COLO668 (cell line): Measurements from ENCODE around the gene GRM7.

Experiments used
- DNase-seq: peaks from one replicate; lab custom pipeline; 2025; ENCODE audit not compliant: unreplicated experiment; lab: John Stamatoyannopoulos, UW

GRM7 gene

GRCh38 chr3:7469866-7470265 lies 609.0 kb downstream of the GRM7 start:
- DNase-seq = no peak

- no peak for DNase-seq
Measured at GRCh38 chr3:7484636-7485035, 623.7 kb downstream of the GRM7 start.

- DNase-seq = no peak
Measured at GRCh38 chr3:7487763-7488162, 626.8 kb downstream of the GRM7 start.

GRCh38 chr3:7489417-7489816 lies 628.5 kb downstream of the GRM7 start:
- no peak for DNase-seq

GRCh38 chr3:7498715-7499114 lies 637.8 kb downstream of the GRM7 start:
- DNase-seq = no peak

GRCh38 chr3:7503431-7503830 lies 642.5 kb downstream of the GRM7 start:
- no peak for DNase-seq

DNA sequence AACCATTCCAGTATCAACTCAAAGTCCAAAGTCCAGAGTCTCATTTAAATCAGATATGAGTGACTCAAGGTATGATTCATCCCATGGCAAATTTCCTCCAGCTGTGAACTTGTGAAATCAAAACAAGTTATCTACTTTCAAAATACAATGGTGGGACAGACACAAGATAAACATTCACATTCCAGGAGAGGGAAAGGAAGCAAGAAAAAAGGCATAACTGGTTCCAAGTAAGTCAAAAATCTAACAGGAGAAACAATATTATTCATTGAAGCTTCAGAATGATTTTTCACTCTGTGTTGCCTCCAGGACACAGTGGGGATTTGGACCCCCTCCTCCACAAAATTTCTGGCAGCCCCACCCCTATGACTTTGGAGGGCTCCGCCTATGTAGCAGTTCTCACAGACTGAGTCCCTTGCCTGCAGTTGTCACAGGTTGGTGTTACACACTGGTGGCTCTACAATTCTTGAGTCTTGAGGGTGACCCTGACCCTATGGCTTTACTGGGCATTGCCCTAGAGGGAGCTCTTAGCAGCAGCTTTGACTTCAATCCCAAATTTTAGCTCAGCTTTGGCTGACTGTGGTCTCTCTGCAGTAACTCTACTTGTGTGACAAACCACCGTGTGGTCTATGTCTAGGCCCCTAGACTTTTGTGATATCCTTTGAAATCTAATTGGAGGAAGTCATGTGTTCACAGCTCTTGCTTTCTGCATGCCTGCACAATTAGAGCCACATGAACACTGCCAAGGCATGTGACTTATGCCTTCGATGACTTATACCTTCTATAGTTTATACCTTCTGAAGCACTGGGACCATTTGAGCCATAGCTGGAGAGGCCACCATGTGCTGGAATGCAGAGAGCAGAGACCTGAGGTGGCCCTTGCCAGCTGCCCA lies 644.2 kb downstream of the GRM7 start:
- no peak for DNase-seq

DNA sequence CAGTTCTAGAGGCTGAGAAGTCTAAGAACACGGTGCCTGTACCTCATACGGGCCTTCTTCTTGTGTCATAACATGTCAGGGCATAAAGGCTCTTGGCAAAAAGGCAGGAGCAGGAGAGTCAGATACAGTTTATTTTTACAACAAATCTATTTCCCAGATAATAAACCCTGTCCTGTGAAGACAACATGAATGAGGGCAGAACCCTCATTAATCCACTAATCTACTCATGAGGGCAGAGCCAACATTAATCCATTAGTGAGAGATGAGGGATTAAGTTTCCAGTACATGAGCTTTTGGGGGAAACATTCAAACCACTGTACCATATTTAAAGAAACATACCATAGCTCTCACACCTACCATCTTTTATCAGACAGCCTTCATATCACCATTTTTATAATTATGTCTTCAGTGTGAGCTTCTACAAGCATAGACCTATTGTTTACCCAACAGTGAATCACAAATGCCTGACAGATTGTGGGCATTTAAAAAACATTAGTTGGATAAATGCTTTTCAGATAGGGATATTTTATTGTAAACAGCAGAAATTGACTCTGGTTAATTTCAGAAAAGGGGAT lies 645.8 kb downstream of the GRM7 start:
- no peak for DNase-seq

- no peak for DNase-seq
Measured at GRCh38 chr3:7508821-7509220, 647.9 kb downstream of the GRM7 start.

DNA sequence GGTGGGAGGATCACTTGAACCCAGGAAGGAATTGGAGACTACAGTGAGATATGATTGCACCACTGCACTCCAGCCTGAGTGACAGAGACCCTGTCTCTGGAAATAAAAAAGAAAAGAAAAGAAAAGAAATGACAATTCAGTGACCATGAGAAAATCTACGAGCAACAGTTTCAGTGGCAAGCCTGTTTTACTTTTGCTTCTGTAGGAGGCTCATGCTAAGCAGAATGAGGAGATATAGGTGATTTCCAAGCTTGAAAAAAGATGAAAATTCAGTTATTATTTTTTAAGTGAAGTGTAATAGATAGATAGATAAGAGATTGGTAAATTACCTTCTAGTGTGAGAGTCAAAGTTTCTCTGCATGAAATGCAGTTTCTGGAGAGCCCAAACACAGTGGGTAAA lies 651.1 kb downstream of the GRM7 start:
- no peak for DNase-seq

- no peak for DNase-seq
Measured at GRCh38 chr3:7518026-7518425, 657.1 kb downstream of the GRM7 start.

DNA sequence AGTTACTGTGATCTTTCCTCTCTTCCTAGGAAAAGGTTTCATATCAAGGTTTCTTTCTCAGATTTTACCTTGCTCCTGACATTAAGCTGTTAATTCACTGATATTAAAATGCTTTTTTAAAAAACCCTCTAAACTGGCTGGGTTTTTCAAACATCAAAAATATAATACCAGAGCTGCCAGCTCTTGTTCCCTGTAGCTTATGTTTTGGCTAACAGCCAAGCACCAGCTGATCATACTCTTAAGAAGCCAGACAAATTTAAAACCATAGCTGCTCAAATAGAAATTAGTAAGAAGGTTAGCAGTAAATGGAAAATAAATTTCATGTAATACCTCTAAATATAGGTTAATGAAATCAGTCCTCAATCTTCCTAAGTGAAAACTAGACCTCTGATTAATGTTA lies 657.5 kb downstream of the GRM7 start:
- no peak for DNase-seq

DNA sequence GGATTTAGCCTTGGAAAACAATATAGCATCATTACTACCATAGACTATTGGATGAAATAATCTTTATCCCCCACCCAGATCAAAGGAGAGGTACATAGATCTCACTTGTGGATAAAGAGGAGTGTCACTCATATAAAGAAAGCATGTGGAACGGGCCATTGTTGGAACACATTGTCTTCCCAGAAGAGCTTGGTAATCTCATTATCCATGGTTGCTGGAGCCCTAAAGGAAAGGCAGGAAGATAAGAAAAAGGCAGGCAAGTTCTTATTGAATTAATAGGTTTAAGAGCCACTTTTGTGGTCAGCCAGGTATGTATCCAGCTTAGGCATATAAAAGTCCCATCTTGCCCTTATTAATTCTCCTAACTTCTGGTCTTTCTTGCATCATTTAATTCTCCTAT lies 659.1 kb downstream of the GRM7 start:
- no peak for DNase-seq

GRCh38 chr3:7520593-7520992 lies 659.7 kb downstream of the GRM7 start:
- no peak for DNase-seq

DNA sequence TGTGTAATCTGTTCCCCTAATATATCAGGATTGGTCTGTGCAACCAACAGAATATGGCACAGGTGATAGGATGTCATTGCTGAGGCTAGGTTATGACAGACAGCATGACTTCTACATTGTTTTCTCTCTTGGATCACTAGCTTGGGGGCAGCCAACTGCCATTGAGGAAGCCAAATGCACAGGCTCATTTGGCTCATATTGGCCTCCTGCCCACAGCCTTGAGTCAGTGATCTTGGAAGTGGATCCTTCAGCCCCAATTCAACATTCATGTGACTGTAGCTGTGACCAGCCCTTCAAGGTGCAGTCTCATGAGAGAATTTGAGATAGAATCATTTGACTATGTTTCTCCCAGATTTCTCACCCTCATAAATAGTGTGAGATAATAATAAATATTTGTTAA lies 675.6 kb downstream of the GRM7 start:
- no peak for DNase-seq

DNA sequence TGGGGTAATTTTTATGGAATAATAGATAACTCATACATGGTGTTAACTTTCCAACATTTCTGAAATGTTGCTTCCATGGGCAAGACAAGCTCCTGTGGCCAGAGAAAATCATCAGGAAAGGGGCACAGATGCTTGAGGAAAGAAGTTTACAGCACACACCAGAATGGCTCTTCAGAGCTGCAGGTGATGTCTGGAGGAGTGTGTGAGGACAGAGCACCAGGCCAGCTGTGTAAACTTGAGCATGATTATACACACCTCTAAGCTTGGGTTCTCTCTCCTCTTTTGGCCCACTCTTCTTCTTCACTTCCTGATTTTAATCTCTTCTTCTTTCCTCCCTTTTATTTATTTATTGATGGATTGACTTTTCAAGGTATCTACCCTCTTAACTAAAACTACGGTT lies 676.0 kb downstream of the GRM7 start:
- DNase-seq = no peak

- DNase-seq = no peak
Measured at GRCh38 chr3:7543294-7543880, 682.5 kb downstream of the GRM7 start.

DNA sequence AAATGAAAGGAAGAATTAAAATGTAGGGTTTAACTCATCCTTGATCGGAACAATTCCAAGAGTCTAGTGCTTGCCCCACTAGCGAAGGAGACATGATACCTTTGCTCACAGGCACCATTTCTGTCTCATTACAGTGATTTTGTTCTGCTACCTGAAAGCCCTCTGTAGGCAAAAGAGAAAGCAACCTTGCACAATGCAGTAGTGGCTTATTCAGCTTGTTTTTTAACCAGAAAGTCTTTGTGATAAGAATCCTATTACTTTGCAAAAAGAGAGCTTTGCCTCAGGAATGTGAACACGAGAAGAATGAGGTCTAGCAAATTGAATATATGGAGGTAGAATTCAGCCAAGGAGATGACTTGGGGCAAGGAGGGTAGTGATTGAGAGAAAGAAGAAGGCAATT lies 684.4 kb downstream of the GRM7 start:
- no peak for DNase-seq

- no peak for DNase-seq
Measured at GRCh38 chr3:7546253-7546652, 685.3 kb downstream of the GRM7 start.

DNA sequence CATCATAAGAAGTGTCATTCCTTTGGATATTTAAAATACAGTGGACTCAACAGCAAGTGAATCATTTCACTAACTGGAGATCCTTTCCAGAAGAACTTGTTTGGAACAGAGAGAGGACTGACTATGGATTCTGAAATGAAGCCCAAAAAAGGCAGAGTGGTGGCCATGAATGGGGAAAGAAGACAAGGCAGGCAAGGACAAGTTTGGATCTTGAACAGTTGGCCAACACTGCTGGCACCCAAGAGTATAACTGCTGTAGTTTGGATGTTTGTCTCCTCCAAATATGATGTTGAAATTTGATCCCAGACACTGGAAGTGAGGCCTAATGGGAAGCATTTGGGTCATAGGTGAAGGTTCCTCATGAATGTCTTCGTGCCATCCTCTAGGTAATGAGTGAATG lies 686.9 kb downstream of the GRM7 start:
- DNase-seq = no peak

- DNase-seq = no peak
Measured at GRCh38 chr3:7562892-7563291, 702.0 kb downstream of the GRM7 start.

- no peak for DNase-seq
Measured at GRCh38 chr3:7565574-7565973, 704.7 kb downstream of the GRM7 start.
